MCF 10A (cell line): Measurements from ENCODE around the gene ZNF804A. TPM values are rescaled to one million over a fixed set of nuclear protein-coding genes. Genes with fewer than 3 reads are reported as not detected.

ENCODE experiments used
- BruUV-seq: library from RNA; stranded (reverse); fragments of 400-500 nt; replicated peaks from 2 replicates; lab custom pipeline; 2021; lab: Mats Ljungman, UMichigan
- CTCF ChIA-PET: fragments of 300-600 bp; sonication (Branson Sonifier 250); formaldehyde crosslinking; extraction: SDS; loops from one replicate; lab custom pipeline; 2021; ENCODE audit warnings: antibody characterized with exemption, inconsistent platforms; lab: Yijun Ruan, JAX
- POLR2A ChIA-PET: fragments of 300-600, 350-650 bp; sonication (Branson Sonifier 250); formaldehyde crosslinking; extraction: SDS; loops from one replicate; lab custom pipeline; 2020; ENCODE audit warnings: antibody characterized with exemption, inconsistent platforms; lab: Yijun Ruan, JAX
- DNase-seq: peaks from one replicate; pipeline ENCODE4 v3.0.0-alpha.2; 2018; ENCODE audit not compliant: unreplicated experiment
- H3K27ac Mint-ChIP-seq: one replicate; pipeline ENCODE4 v1.8.0; 2022; ENCODE audit warnings: mild to moderate bottlenecking, low read depth, mixed read lengths; ENCODE audit not compliant: unreplicated experiment
- H3K27me3 Mint-ChIP-seq: one replicate; pipeline ENCODE4 v1.8.0; 2022; ENCODE audit warnings: mixed read lengths; ENCODE audit not compliant: insufficient read depth, unreplicated experiment
- H3K36me3 Mint-ChIP-seq: one replicate; pipeline ENCODE4 v1.8.0; 2022; ENCODE audit warnings: mild to moderate bottlenecking, moderate library complexity, mixed read lengths; ENCODE audit not compliant: insufficient read depth, unreplicated experiment
- H3K4me1 Mint-ChIP-seq: one replicate; pipeline ENCODE4 v1.8.0; 2022; ENCODE audit warnings: mixed read lengths; ENCODE audit not compliant: insufficient read depth, unreplicated experiment
- H3K4me3 Mint-ChIP-seq: one replicate; pipeline ENCODE4 v1.8.0; 2022; ENCODE audit warnings: mild to moderate bottlenecking, moderate library complexity, mixed read lengths; ENCODE audit not compliant: unreplicated experiment
- H3K9me3 Mint-ChIP-seq: one replicate; pipeline ENCODE4 v1.8.0; 2022; ENCODE audit warnings: mixed read lengths; ENCODE audit not compliant: unreplicated experiment
- CTCF ChIP-seq: fragments of 200-600 bp; IDR thresholded peaks from one replicate; pipeline ENCODE4 v1.8.0; 2022; ENCODE audit warnings: antibody characterized with exemption, mild to moderate bottlenecking; ENCODE audit not compliant: unreplicated experiment
- intact Hi-C: fragments of 100-400 bp; cut with micrococcal nuclease; formaldehyde crosslinking; loops from 2 replicates; pipeline ENCODE4 v1.14.1; 2022
- total RNA-seq: library from RNA; stranded (reverse); gene quantifications from 2 replicates; pipeline ENCODE4 v1.2.3, GENCODE V29; 2022

Gene ZNF804A
- total RNA-seq, 1 experiment from 2014 or later = not detected

GRCh38 chr2:184799379-184799778, 201.1 kb downstream of the ZNF804A start:
- intact Hi-C loops = no loop called here
- no peak overlapping the region for H3K27ac Mint-ChIP-seq
- H3K4me3 Mint-ChIP-seq = no peak overlapping the region
- no peak for DNase-seq
- no peaks in the 10 kb centered on the region for H3K27me3 Mint-ChIP-seq
- POLR2A ChIA-PET = no interaction called here
- BruUV-seq = no TSS peak
- CTCF ChIA-PET = interaction anchor here (0.7 kb wide), 1 partner anchor 1771 kb away, joined by 5 read pairs; no protein-coding TSS in a partner anchor
- H3K9me3 Mint-ChIP-seq = no peaks in the 10 kb centered on the region
- H3K4me1 Mint-ChIP-seq = no peaks in the 10 kb centered on the region
- H3K36me3 Mint-ChIP-seq = no peaks in the 10 kb centered on the region
- TF ChIP-seq CTCF = no peak

- no TSS peak for BruUV-seq
These were observed 216.1 kb downstream of the ZNF804A start for GRCh38 chr2:184814421-184814820.

GRCh38 chr2:184815824-184816223, 217.5 kb downstream of the ZNF804A start:
- TF ChIP-seq CTCF = no peak
- POLR2A ChIA-PET = no interaction called here
- CTCF ChIA-PET = no interaction called here
- Mint-ChIP-seq H3K27ac (no peak overlapping the region), H3K4me1 (no peaks in the 10 kb centered on the region), H3K9me3 (peaks cover 25% of the 10 kb centered on the region), H3K36me3 (no peaks in the 10 kb centered on the region), H3K27me3 (no peaks in the 10 kb centered on the region), H3K4me3 (no peak overlapping the region)
- no TSS peak for BruUV-seq
- DNase-seq = no peak
- intact Hi-C loops = no loop called here

More at GRCh38 chr2:184814421-184814820, 216.1 kb downstream of the ZNF804A start:
- no peaks in the 10 kb centered on the region for H3K36me3 Mint-ChIP-seq
- TF ChIP-seq CTCF = no peak
- no peaks in the 10 kb centered on the region for H3K4me1 Mint-ChIP-seq
- H3K27ac Mint-ChIP-seq = no peak overlapping the region
- ChIA-PET POLR2A (no interaction called here), CTCF (interaction anchor here (0.6 kb wide), 1 partner anchor 11 kb away, joined by 3 read pairs; no protein-coding TSS in a partner anchor)
- no peak for DNase-seq
- H3K4me3 Mint-ChIP-seq = no peak overlapping the region
- intact Hi-C loops = no loop called here
- peaks cover 13% of the 10 kb centered on the region for H3K9me3 Mint-ChIP-seq
- H3K27me3 Mint-ChIP-seq = no peaks in the 10 kb centered on the region

GRCh38 chr2:184824597-184824996, 226.3 kb downstream of the ZNF804A start:
- TF ChIP-seq CTCF = no peak
- BruUV-seq = no TSS peak
- intact Hi-C loops = no loop called here

More at GRCh38 chr2:184824597-184824996, 226.3 kb downstream of the ZNF804A start:
- H3K4me1 Mint-ChIP-seq = no peaks in the 10 kb centered on the region
- CTCF ChIA-PET = no interaction called here
- no peak overlapping the region for H3K27ac Mint-ChIP-seq
- H3K36me3 Mint-ChIP-seq = no peaks in the 10 kb centered on the region
- H3K4me3 Mint-ChIP-seq = no peak overlapping the region
- peaks cover 12% of the 10 kb centered on the region for H3K9me3 Mint-ChIP-seq
- H3K27me3 Mint-ChIP-seq = no peaks in the 10 kb centered on the region
- DNase-seq = no peak
- POLR2A ChIA-PET = interaction anchor here (0.6 kb wide), 1 partner anchor 11 kb away, joined by 4 read pairs; no protein-coding TSS in a partner anchor
